Ecto neural progenitor cell (in vitro differentiated cells): ENCODE data around the gene HOXB5.
A peak's percentile ranks its signal among the peaks of the same experiment; 100 is the strongest.

Experiments used
- DNase-seq: peaks from one replicate; pipeline ENCODE4 v3.0.0-alpha.2; 2018; ENCODE audit warnings: low spot score

HOXB5 gene

GRCh38 chr17:48559122-48559839 lies 34.3 kb downstream of the HOXB5 start:
- no peak for DNase-seq

GRCh38 chr17:48558831-48559121 lies 34.8 kb downstream of the HOXB5 start:
- DNase-seq: no peak

DNA sequence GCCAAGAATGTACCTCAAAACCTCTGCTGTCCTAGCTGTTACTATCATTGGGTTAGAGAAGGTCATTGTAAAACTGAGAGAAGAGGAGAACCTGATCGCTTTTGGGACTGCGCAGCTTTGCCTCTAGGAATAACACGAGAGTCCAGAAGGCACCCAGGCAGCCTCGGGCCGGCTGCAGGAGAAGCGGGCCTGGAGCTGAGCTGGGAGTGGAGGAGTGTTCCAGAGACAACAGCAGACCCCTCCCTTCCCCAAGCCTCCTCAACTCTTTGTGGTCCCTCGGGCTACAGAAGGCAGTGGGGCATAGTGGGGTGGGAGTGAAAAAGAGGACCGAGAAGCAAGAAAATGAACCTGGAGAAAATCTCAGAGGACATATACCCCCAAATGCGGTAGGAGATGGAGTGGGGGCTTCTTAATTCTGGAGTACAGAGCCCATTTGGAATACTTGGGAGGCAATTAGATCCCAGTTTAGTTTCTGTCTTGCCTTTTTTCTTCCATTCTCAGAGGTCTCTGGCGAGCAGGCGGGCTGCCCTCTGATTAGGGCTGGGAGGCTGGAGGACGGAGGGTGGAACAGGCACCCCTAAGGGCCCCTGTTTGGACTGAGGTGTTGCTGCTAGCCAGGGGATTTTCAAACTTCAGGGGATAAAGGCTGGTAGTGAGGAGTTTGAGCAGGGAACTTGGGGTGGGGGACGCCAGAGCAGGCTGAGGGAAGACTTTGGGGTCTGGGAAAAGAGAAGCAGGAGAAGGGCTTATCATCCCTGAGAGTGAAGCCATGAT lies 35.3 kb downstream of the HOXB5 start:
- no peak for DNase-seq

GRCh38 chr17:48556576-48557401 lies 36.8 kb downstream of the HOXB5 start:
- DNase-seq: no peak

DNA sequence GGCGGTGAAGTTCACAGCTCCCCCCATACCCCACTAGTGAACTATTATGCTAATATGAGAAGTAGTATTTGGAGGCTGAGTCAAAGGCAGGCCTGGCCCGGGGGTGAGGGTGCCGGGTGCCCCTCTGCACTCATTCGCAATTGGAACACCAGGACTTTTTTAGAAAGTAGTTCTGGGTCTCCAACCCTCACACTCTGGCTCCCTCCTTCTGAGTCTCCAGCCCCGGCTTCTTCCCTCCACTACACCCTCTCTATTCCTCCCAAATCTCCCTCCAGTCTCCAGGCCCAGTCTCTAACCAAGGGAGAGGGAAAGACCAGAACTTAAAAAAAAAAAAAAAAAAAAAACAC lies 37.4 kb downstream of the HOXB5 start:
- DNase-seq: no peak

DNA sequence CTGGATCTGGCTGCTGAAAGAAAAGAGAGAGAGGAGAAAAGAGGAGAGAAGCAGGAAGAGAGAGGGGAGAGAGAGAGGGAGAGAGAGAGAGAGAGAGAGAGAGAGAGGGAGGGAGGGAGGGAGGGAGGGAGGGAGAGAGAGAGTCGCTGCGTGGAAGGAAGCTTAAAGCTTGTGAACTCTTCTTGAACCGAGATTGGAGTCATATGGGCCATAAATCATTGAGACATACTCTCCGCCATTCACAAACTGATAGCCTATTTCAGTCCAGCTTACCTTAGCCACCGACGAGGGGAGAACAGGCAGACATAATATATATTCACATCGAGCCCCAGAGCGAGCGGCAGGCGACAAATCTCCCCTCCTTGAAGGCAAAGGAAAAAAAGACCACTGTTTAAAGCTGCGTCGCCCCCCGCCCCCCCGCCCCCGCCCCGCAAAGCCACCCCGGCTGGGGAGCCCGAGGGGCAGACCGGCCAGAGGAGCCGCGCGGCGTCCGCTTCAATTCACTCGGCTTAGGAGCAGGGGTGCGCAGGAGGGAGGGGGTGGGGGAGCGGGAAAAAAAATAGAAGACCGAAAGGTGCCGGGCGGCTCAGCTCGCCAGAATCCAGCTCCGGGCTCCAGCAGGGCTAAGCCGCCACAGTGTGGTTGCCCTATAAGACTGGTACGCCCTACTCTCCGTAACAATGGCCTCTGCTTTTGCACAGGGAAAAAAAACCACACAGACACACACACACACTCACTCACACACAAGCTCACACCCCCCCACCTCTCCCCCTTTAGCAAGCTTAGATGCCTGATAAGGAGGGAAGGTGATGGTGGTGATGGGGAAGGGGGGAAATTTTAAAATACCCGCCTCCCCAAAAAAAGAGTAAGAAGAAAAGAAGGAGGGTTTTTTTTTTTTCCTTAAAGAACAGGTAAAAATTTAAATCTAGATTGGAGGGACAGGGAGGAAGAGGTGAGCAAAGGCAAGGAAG lies 38.0 kb downstream of the HOXB5 start:
- DNase-seq: peak; percentile 63

DNA sequence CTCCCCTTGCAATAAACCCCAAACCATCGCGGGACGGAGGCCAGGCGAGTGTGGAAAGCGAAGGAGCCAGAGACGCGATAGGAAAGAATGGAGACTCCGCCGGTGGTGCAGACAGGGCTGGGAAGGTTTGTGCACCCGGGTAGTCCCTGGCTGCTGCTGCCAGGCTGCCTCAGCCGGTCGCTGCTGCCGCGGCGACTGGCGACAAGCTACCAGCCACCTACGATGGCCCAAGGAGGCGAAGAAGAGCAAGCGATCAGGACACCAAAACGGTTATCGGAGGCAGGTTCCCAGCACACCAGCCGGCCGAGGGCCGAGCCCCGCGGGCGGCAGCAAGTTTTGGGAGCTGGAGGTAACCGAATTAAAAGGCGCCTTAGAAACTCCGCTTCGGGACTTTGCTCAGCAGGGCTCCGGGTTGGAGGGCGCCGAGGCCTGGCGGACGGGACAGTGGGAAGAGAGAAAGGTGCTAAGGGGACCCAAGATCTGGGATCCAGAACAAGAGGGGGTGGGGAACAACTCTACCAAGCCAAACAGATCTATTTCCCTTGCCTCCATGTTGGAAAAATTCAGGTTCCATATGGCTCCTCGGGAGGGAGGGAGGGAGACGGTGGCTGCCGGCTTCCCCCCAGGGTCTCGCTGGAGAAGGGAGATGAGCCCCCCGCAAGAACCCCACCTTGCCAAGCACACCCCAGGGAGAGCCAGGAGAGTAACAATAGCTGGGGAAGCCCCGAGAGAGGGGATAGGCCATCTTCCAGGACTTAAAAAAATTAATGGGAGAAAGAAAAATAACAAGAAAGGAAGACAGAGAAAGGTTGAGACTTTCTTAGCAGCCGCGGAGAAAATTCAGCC lies 38.9 kb downstream of the HOXB5 start:
- DNase-seq: peak; percentile 65

GRCh38 chr17:48553826-48554225 lies 39.8 kb downstream of the HOXB5 start:
- no peak for DNase-seq

- DNase-seq: no peak
Observed at GRCh38 chr17:48553190-48553547, 40.4 kb downstream of the HOXB5 start.

DNA sequence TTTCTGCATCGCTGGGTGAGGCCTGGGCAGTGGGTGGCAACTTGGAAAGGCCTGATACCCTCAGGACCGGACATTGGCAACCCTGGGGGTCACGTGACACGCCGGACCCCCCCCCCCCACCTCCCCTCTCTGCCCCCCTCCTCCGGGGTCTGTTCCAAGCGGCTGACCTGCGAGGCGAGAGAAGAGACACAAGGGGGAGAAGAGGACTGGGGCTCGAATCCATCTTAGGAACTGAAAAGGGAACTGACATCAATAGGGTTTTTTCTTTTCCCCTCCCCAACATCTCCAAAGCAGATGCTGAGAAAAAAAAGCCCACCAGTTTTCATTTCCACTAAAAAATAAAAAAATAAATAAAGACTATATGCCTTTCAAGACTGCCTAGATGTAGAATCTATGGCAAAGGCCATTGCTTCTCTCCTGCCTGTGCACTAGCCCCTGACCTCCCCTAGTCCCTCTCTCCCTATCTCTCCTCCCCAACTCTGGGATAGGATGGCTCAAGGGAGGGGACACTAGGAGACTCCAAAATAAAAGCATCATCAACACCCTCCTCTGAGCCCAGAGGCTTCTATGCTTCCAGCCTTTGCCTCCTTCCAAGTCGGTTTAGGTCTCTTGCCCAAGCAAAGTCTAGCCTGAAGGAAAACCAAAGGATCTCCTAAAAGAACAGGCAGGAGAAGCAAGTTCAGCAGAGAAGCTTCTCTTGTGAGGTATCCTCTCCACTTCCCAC lies 41.0 kb downstream of the HOXB5 start:
- no peak for DNase-seq

DNA sequence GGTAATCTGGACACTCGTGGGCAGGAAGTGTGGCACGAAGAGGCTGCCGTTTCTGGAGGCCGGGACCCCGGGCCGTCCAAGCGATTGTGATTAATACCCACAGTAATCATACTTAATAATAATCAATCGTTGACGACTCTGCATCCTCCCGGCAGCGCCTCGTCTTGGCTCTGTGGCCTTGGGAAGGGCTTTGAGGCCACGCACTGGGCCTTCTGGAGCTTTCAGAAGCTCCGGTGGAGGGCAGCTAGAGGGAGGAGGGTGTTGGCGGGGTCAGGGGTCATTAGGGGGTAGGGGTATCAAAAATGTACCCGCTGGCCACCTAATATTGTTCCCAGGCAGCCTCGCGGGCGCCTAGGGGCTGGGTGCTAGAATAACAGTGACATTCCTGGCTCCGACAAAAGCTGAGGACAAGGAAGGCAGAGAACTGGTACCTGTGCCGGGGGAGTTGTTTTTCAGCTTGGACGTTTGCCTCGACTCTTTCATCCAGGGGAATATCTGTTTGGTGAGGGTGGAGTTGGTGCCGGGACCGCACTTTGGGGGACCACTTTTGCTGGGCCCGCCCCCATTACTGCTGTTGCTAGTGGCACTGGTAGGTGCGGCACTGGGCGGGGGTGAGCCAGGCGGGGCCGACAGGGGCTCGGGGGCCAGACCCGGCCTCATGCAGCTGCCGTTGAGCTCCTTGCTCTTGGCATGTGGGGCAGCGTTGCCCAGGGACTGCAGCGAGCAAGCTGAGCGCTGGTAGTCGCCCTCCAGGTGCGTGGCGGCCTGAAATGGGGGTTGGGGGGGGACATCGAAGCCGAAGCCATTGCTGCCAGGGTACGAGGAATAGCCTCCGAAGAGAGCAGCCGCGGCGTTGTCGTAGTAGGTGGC lies 41.7 kb downstream of the HOXB5 start:
- peak; percentile 71 for DNase-seq

DNA sequence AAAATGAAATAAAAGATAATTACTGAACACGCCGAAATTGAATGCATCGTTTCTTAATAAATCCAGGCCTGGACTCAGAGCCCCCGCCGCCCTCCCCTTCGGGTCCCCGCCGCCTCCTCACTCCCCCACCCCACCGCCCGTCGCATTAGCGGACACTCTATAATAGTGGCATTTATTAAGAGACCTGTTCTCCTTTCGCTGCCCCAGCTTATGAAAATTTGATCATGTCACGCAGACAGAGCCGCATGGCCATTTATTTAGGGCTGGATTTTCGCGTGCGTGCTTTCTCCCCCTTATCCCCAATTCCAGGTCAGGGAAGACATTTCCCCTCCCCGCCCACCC lies 42.4 kb downstream of the HOXB5 start:
- no peak for DNase-seq

- DNase-seq: no peak
Observed at GRCh38 chr17:48550502-48551213, 42.9 kb downstream of the HOXB5 start.

DNA sequence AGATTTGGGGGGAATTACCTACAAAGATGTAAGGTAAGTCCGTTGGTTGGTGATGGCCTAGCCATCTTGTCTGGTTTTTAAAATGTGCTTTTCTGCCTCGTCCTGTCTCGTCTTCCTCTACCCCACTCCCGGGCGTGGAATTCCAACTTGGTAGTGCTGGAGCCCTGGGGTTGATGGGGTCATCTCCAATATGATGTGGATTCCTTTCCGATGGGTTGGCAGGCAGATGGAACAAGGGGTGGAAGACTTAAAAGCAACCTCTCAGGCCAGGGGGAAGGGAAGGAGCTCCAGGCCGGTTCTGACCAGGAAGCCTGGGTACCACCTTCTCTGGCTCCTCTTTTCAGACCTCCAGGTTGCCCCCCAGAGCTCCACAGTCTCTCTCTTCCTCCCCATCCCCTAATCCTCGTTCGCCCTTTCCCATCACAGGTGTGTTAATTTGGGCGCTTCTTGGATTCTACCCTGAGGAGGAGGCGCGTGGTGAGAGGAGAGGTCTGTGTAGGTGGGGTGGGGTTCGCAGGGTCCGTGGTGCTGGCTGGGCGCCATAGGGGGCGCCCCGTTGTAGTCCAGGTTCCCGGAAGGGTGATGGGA lies 43.6 kb downstream of the HOXB5 start:
- no peak for DNase-seq

GRCh38 chr17:48549281-48549630 lies 44.3 kb downstream of the HOXB5 start:
- no peak for DNase-seq

GRCh38 chr17:48548523-48549280 lies 44.9 kb downstream of the HOXB5 start:
- no peak for DNase-seq

GRCh38 chr17:48547808-48548522 lies 45.6 kb downstream of the HOXB5 start:
- DNase-seq: no peak
